SK-N-MC (cell line): Measurements from ENCODE around the gene ANKRD30A.

ENCODE experiments used
- EZH2 ChIP-seq: fragments of 200-600 bp; sonication (generic); IDR thresholded peaks from one replicate; pipeline ENCODE4 v1.6.1; 2017; ENCODE audit warnings: antibody characterized with exemption
- POLR2AphosphoS5 ChIP-seq: IDR thresholded peaks from 2 replicates; pipeline ENCODE4 v1.6.1; 2012; ENCODE audit warnings: mild to moderate bottlenecking, low read depth, low read length, borderline replicate concordance

- TF ChIP-seq EZH2 (no peak), POLR2AphosphoS5 (no peak)
Observed at GRCh38 chr10:37101261-37101660, 24.1 kb upstream of the ANKRD30A start.
